Tibial nerve (tissue), 3 donors: ENCODE data around the gene SCRN3.

Experiments used
- CTCF ChIP-seq, 5 experiments: fragments of 200-600 bp in 3 of 5; fragments of 450-650 bp in 2 of 5; sonication (generic) in 3 of 5; IDR thresholded peaks; one replicate each; pipeline ENCODE4 v1.5.1; 2016 to 2019; ENCODE audit warnings: antibody characterized with exemption in 5 of 5, mild to moderate bottlenecking in 3 of 5, moderate library complexity in 2 of 5
- POLR2A ChIP-seq, 2 donors: fragments of 450-650 bp; IDR thresholded peaks; one replicate each; pipeline ENCODE4 v1.6.1; 2017; ENCODE audit warnings: antibody characterized with exemption in 2 of 2, mild to moderate bottlenecking in 2 of 2, moderate library complexity in 2 of 2

DNA sequence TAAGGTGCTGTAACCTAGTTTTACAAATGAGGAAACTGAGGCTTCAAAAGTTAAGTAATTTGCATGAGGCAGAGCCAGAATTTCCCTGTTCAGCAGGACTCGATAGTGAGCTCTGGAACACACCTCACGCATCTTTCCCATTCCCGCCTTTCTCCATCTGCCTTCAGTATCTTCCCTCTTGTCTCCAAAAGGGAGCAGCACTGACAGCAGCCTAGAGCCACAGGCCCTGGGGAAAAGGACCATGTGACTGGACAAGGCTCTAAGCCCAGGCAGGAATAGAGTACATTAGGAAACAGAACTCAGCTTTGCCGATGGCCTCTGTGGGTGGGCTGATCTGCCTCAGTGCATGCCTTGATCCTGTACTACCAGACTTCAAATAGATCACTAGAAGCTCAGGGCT, 69.8 kb downstream of the SCRN3 start:
- no peak for TF ChIP-seq POLR2A (IDR thresholded peaks at IDR 0.05)
- peak in 1 of 5 experiments; percentile 9 for TF ChIP-seq CTCF (IDR thresholded peaks at IDR 0.05)
